Peyer's patch (tissue), 4 donors: Measurements from ENCODE around the gene PLEKHA3. TPM values are rescaled to one million over a fixed set of nuclear protein-coding genes. Genes with fewer than 3 reads are reported as not detected.

Experiments used
- DNase-seq, 3 donors: peaks; one replicate each; pipeline ENCODE4 v3.0.0-alpha.2; 2017 to 2019
- H3K27ac ChIP-seq, 4 donors: fragments of 200-600 bp; sonication (generic); one replicate each; pipeline ENCODE4 v1.5.1; 2016 to 2019
- H3K27me3 ChIP-seq, 2 donors: fragments of 200-600 bp; sonication (generic); one replicate each; pipeline ENCODE4 v1.5.1; 2019
- H3K36me3 ChIP-seq, 3 donors: fragments of 200-600 bp; sonication (generic); one replicate each; pipeline ENCODE4 v1.5.1; 2016 to 2019
- H3K4me1 ChIP-seq, 4 donors: fragments of 200-600 bp; sonication (generic); one replicate each; pipeline ENCODE4 v1.5.1; 2016 to 2019
- H3K4me3 ChIP-seq, 4 donors: fragments of 200-600 bp; sonication (generic); 1 replicate in 3 of 4; 2 replicates in 1 of 4; pipeline ENCODE4 v1.5.1; 2016 to 2019; ENCODE audit warnings: mild to moderate bottlenecking in 1 of 4
- H3K9me3 ChIP-seq, 4 donors: fragments of 200-600 bp; sonication (generic); one replicate each; pipeline ENCODE4 v1.5.1; 2016 to 2019; ENCODE audit warnings: mild to moderate bottlenecking in 1 of 4
- POLR2A ChIP-seq, 2 donors: fragments of 450-650 bp; IDR thresholded peaks; one replicate each; pipeline ENCODE4 v1.5.1; 2017; ENCODE audit warnings: antibody characterized with exemption in 2 of 2, mild to moderate bottlenecking in 2 of 2, moderate library complexity in 2 of 2
- total RNA-seq, 4 donors: library from RNA; depleted of rRNA; stranded (reverse); fragments of >200 nt; gene quantifications; one replicate each; pipeline ENCODE4 v1.1.0, GENCODE V29; 2016
- TF ChIP-seq, protein P1 (sequence below), 6 experiments: fragments of 450-650 bp in 4 of 6; fragments of 200-600 bp in 2 of 6; sonication (generic) in 1 of 6; IDR thresholded peaks; one replicate each; pipeline ENCODE4 v1.5.1; 2017 to 2019; ENCODE audit warnings: antibody characterized with exemption in 6 of 6, mild to moderate bottlenecking in 3 of 6, moderate library complexity in 1 of 6

Gene PLEKHA3
- total RNA-seq, 4 donors from 2014 or later = 7.4 to 13.3 (median 8.6) TPM

DNA sequence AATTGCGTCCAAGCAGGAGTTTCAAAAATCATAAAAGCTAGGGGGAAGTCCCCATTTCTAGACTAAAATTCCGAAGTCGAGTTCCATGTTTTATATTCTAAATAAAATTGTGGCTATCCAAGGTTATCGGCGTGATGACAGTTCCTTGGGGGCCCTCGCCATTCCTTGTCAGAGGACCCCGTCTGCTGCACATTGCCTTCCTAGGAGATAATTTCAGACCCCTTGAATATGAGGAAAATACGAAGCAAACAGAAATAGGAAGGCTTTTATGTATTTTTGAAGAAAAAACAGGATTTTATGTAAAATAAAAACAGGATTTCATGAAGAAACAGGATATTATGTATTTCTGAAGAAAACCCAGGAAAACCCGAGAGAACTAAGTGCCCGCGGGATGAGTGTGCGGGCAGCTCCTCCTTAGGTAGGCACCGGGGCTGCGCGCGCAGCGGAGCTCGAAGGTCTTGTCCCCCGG is 465 bp upstream of the PLEKHA3 start:
- Histone ChIP-seq H3K36me3 (no peaks in the 10 kb centered on the region), H3K9me3 (no peaks in the 10 kb centered on the region), H3K4me1 (peaks cover 0 to 40% (median 17%) of the 10 kb centered on the region in 4 donors), H3K27me3 (no peaks in the 10 kb centered on the region), H3K4me3 (peak overlapping the region; percentile 80 to 97 (median 86)), H3K27ac (peak overlapping the region; percentile 91 to 96 (median 95))
- no peak for DNase-seq
- TF ChIP-seq, protein P1, sequence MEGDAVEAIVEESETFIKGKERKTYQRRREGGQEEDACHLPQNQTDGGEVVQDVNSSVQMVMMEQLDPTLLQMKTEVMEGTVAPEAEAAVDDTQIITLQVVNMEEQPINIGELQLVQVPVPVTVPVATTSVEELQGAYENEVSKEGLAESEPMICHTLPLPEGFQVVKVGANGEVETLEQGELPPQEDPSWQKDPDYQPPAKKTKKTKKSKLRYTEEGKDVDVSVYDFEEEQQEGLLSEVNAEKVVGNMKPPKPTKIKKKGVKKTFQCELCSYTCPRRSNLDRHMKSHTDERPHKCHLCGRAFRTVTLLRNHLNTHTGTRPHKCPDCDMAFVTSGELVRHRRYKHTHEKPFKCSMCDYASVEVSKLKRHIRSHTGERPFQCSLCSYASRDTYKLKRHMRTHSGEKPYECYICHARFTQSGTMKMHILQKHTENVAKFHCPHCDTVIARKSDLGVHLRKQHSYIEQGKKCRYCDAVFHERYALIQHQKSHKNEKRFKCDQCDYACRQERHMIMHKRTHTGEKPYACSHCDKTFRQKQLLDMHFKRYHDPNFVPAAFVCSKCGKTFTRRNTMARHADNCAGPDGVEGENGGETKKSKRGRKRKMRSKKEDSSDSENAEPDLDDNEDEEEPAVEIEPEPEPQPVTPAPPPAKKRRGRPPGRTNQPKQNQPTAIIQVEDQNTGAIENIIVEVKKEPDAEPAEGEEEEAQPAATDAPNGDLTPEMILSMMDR (IDR thresholded peaks at IDR 0.05) = no peak
- no peak for TF ChIP-seq POLR2A (IDR thresholded peaks at IDR 0.05)

DNA sequence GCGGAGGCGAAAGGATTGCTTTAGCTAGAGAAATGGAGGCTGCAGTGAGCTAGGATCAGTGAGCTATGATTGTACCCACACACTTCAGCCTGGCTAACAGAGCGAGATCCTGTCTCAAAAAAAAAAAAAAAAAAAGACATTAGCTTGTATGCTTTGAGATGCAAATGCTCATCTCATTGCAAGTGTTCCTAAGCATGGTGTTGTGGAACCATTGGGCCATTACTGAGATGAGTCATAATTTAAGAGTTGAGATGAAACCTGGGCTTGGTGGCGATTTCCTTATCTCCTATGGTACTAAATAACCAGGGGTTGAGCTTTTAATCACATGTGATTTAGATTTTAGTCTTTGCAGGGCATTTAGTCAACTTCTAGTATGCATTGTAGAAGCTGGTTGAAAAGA is 2.2 kb downstream of the PLEKHA3 start:
- Histone ChIP-seq H3K4me1 (peaks cover 0 to 42% (median 17%) of the 10 kb centered on the region in 4 donors), H3K9me3 (no peaks in the 10 kb centered on the region), H3K4me3 (no peak overlapping the region), H3K27me3 (no peaks in the 10 kb centered on the region), H3K27ac (no peak overlapping the region), H3K36me3 (no peaks in the 10 kb centered on the region)
- no peak for DNase-seq
- TF ChIP-seq, protein P1 (IDR thresholded peaks at IDR 0.05) = no peak
- no peak for TF ChIP-seq POLR2A (IDR thresholded peaks at IDR 0.05)

DNA sequence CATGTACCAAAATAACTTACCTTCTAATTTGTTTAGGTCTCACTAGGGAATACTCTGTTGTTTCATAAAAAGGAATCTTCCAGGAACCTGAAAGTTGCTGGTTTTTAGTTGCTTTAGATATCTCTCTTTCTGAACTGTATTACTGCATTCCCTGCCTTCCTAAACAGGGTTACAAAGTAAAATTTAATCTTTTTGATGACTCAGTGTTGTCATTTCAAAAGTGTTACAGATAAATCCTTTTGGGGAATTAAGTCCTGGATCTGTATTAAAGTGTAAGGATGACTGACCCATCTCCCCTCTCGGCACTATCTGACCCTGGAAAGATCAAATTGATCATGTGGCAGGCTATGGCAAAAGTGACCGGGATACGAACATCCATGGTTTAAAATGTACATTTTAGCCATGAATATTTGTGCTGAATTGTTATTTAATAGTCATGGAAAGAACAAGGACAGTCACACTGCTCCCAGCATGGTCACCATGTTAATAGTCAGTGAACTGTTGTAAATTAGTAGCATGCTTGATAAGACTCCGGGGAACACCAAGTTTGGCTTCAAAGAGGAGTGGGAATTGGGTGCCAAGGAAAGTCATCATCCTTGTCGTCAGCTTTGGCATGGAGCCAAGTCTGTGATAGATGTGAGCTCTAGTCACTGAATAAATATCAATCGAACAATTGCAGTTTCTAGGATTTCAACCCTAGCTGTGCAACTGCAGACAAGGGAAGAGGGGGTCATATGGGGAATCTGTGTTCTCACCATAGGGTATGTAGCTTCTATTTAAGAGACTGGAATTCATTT is 4.2 kb downstream of the PLEKHA3 start:
- Histone ChIP-seq H3K27me3 (no peaks in the 10 kb centered on the region), H3K9me3 (no peaks in the 10 kb centered on the region), H3K27ac (no peak overlapping the region), H3K4me3 (no peak overlapping the region), H3K4me1 (peaks cover 0 to 42% (median 16%) of the 10 kb centered on the region in 4 donors), H3K36me3 (no peaks in the 10 kb centered on the region)
- TF ChIP-seq POLR2A (IDR thresholded peaks at IDR 0.05) = no peak
- TF ChIP-seq, protein P1 (IDR thresholded peaks at IDR 0.05) = no peak
- DNase-seq = peak in 1 of 3 donors; percentile 64

DNA sequence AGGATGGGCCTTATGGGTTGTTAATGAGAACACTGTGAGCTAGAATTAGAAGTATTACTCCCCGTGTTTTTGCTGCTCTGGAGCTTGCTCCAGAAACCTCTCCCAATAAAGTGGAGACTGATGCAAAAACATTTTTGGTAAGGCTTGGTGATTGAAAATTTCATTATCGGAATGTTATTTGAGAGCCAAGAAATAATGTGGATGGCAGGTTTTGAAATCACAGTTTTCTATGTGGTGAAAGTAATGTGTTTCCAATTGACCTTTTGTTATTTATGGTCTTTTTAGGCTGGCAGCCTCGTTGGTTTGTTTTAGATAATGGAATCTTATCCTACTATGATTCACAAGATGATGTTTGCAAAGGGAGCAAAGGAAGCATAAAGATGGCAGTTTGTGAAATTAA is 5.1 kb downstream of the PLEKHA3 start:
- DNase-seq = no peak
- Histone ChIP-seq H3K9me3 (no peaks in the 10 kb centered on the region), H3K27me3 (no peaks in the 10 kb centered on the region), H3K4me3 (no peak overlapping the region), H3K27ac (no peak overlapping the region), H3K4me1 (peaks cover 0 to 42% (median 11%) of the 10 kb centered on the region in 4 donors), H3K36me3 (peaks cover 0 to 2% (median 0%) of the 10 kb centered on the region in 3 donors)
- TF ChIP-seq, protein P1 (IDR thresholded peaks at IDR 0.05) = no peak
- no peak for TF ChIP-seq POLR2A (IDR thresholded peaks at IDR 0.05)

DNA sequence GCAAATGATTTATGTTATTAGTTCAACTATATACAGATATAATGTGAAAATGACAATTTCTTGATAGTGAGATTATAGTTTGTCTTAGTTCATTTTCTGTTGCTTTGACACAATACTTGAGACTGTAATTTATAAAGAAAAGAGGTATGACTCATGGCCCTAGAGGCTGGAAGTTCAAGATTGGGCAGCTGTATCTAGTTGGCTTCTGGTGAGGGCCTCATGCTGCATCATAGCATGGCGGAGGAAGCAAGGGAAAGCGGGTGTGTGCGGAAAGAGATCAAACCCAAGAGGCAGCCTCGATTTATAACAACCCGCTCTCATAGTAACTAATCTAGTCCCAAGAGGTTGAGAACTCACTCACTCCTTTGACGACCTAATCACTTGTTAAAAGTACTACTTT is 11.4 kb downstream of the PLEKHA3 start:
- no peaks in the 10 kb centered on the region for H3K9me3 ChIP-seq
- no peaks in the 10 kb centered on the region for H3K27me3 ChIP-seq
- no peak for TF ChIP-seq POLR2A (IDR thresholded peaks at IDR 0.05)
- TF ChIP-seq, protein P1 (IDR thresholded peaks at IDR 0.05) = no peak
- H3K4me3 ChIP-seq = no peak overlapping the region
- DNase-seq = no peak
- no peak overlapping the region for H3K27ac ChIP-seq
- peaks cover 0 to 5% (median 0%) of the 10 kb centered on the region in 4 donors for H3K4me1 ChIP-seq
- H3K36me3 ChIP-seq = peaks cover 0 to 54% (median 0%) of the 10 kb centered on the region in 3 donors
